ENCODE data around the gene TACR2. TPM values are rescaled to one million over a fixed set of nuclear protein-coding genes. Genes with fewer than 3 reads are reported as not detected.

The TACR2 gene
- total and polyA plus RNA-seq, 2 donors (not counting 3 experiments of a cell fraction or from before 2014, with no cell fraction given) = 0.19 TPM; not detected in 1

- POLR2A ChIA-PET = no interaction called here
- Histone ChIP-seq H3K9ac (replicated peaks; ENCODE audit: extremely low read depth, insufficient read depth, low read length) (no peak overlapping the region), H3K79me2 (ENCODE audit: control insufficient read depth, insufficient read depth, low read length) (no peaks in the 10 kb centered on the region), H3K9me3 (replicated peaks; ENCODE audit: control insufficient read depth, insufficient read depth, low read length) (no peaks in the 10 kb centered on the region), H3K4me2 (ENCODE audit: insufficient read depth, low read length) (no peak overlapping the region), H3K9me1 (replicated peaks; ENCODE audit: control insufficient read depth, extremely low read depth, insufficient read depth, low read length) (no peaks in the 10 kb centered on the region), H3K27me3 (ENCODE audit: control insufficient read depth in 2 of 2, insufficient read depth in 2 of 2, low read length in 2 of 2) (no peaks in the 10 kb centered on the region), H3K4me3 (replicated peaks in 1 of 3; ENCODE audit: insufficient read depth in 1 of 3, low read depth in 1 of 3, low read length in 3 of 3) (no peak overlapping the region), H4K20me1 (replicated peaks; ENCODE audit: control insufficient read depth, extremely low read depth, insufficient read depth, low read length) (no peaks in the 10 kb centered on the region), H3K27ac (ENCODE audit: insufficient read depth, low read depth, low read length) (no peak overlapping the region), H3K4me1 (ENCODE audit: control insufficient read depth, extremely low read depth, insufficient read depth, low read length) (peaks cover 1% of the 10 kb centered on the region), H3K36me3 (ENCODE audit: control insufficient read depth in 2 of 2, extremely low read depth in 1 of 2, insufficient read depth in 2 of 2, low read length in 2 of 2) (no peaks in the 10 kb centered on the region), H2AFZ (ENCODE audit: low read depth, low read length) (no peak overlapping the region)
- dilution Hi-C loops (cut with MboI; ENCODE audit: extremely low pct_ligation_motif_present, low sequenced_read_pairs) = no loop called here
- CTCF ChIA-PET = interaction anchor here (1.2 to 2.9 kb wide), 6 partner anchors 10 to 219 kb away, joined by 3 to 15 read pairs (median 6); no protein-coding TSS in a partner anchor
- no peak for FAIRE-seq
- TF ChIP-seq POLR2A (IDR thresholded peaks at IDR 0.05; ENCODE audit: low read depth, low read length) (no peak), POLR2AphosphoS5 (IDR thresholded peaks at IDR 0.05; ENCODE audit: insufficient read depth, low read depth, low read length) (no peak), MAX (IDR thresholded peaks at IDR 0.05; ENCODE audit: insufficient read depth, insufficient read length) (no peak), CTCF (IDR thresholded peaks at IDR 0.05; ENCODE audit: extremely low read depth in 1 of 2, insufficient read depth in 1 of 2, low read depth in 1 of 2, low read length in 2 of 2) (no peak), GATA2 (IDR thresholded peaks at IDR 0.05; ENCODE audit: insufficient read depth, insufficient read length, low read depth, low read length) (no peak), JUN (IDR thresholded peaks at IDR 0.05; ENCODE audit: borderline replicate concordance, insufficient read depth, insufficient read length, low read depth) (no peak), FOS (IDR thresholded peaks at IDR 0.05; ENCODE audit: borderline replicate concordance, insufficient read depth, low read length) (no peak), MYC (IDR thresholded peaks at IDR 0.05; ENCODE audit: low read depth, low read length) (no peak), EZH2 (IDR thresholded peaks at IDR 0.05; ENCODE audit: borderline replicate concordance, low read depth, low read length, severe bottlenecking) (no peak)
- no TSS peak for BruUV-seq (replicated peaks)
- intact Hi-C loops (cut with micrococcal nuclease) = no loop called here
- no peak for DNase-seq (ENCODE audit: low read depth, low spot score)
Measured at GRCh38 chr10:69417542-69417941, 824 bp upstream of the TACR2 start.

Measured in endothelial cell of umbilical vein (primary cell).